ENCODE data around the gene GNRHR.
"Not testable (repeated sequence)": the region's sequence is repeated elsewhere in the genome, so short reads cannot be mapped to it uniquely, and the experiment has no call there.

Gene GNRHR

GRCh38 chr4:67727124-67727850, 26.9 kb downstream of the GNRHR start:
- DNase-seq, result no peak

- DNase-seq, result no peak
Measured at GRCh38 chr4:67725981-67726380, 28.2 kb downstream of the GNRHR start.

GRCh38 chr4:67725132-67725531, 29.1 kb downstream of the GNRHR start:
- no peak for DNase-seq

- DNase-seq, result no peak
Measured at GRCh38 chr4:67723949-67724348, 30.2 kb downstream of the GNRHR start.

- no peak for DNase-seq
Measured at GRCh38 chr4:67723341-67723740, 30.8 kb downstream of the GNRHR start.

GRCh38 chr4:67721770-67722597, 32.2 kb downstream of the GNRHR start:
- no peak for DNase-seq

- DNase-seq, result no peak
Measured at GRCh38 chr4:67721315-67721769, 32.8 kb downstream of the GNRHR start.

GRCh38 chr4:67719953-67720617, 34.1 kb downstream of the GNRHR start:
- DNase-seq, result no peak

- no peak for DNase-seq
Measured at GRCh38 chr4:67718848-67719247, 35.3 kb downstream of the GNRHR start.

GRCh38 chr4:67717586-67717985, 36.6 kb downstream of the GNRHR start:
- DNase-seq, result no peak

- DNase-seq, result no peak
Measured at GRCh38 chr4:67714955-67715354, 39.2 kb downstream of the GNRHR start.

GRCh38 chr4:67714248-67714583, 40.0 kb downstream of the GNRHR start:
- DNase-seq, result no peak

- no peak for DNase-seq
Measured at GRCh38 chr4:67713529-67714247, 40.5 kb downstream of the GNRHR start.

GRCh38 chr4:67712650-67713528, 41.3 kb downstream of the GNRHR start:
- no peak for DNase-seq

- no peak for DNase-seq
Measured at GRCh38 chr4:67712000-67712625, 42.1 kb downstream of the GNRHR start.

- not testable (repeated sequence) for DNase-seq
Measured at GRCh38 chr4:67706682-67707081, 47.5 kb downstream of the GNRHR start.

GRCh38 chr4:67704843-67705242, 49.3 kb downstream of the GNRHR start:
- DNase-seq, result no peak

- DNase-seq, result no peak
Measured at GRCh38 chr4:67702166-67702565, 52.0 kb downstream of the GNRHR start.

- no peak for DNase-seq
Measured at GRCh38 chr4:67701517-67701850, 52.7 kb downstream of the GNRHR start.

- DNase-seq, result peak; percentile 93
Measured at GRCh38 chr4:67700738-67701516, 53.3 kb downstream of the GNRHR start, which contains the start of gene UBA6. Gene UBA6 (minus strand): TSS chr4:67701155. CDS start chr4:67701119, 36 bp downstream.

Data from activated CD8-positive, alpha-beta memory T cell treated with anti-CD3 and anti-CD28 coated beads, Interleukin-2, amount 50 U/mL, for 4 hours (primary cell).